Inflammatory macrophage treated with lipopolysaccharide for 1 hour (primary cell): ENCODE measurements around the gene TCTN2.

ENCODE experiments used
- DNase-seq, 2 donors: peaks; one replicate each; pipeline ENCODE4 v3.0.0-alpha.2; 2020 to 2022

The TCTN2 gene

GRCh38 chr12:123670882-123671728 lies at the start of gene TCTN2:
TSS of gene TCTN2 (plus strand) at chr12:123671113. CDS start at chr12:123671241, 128 bp downstream.
- peak; percentile 81 to 92 for DNase-seq

DNA sequence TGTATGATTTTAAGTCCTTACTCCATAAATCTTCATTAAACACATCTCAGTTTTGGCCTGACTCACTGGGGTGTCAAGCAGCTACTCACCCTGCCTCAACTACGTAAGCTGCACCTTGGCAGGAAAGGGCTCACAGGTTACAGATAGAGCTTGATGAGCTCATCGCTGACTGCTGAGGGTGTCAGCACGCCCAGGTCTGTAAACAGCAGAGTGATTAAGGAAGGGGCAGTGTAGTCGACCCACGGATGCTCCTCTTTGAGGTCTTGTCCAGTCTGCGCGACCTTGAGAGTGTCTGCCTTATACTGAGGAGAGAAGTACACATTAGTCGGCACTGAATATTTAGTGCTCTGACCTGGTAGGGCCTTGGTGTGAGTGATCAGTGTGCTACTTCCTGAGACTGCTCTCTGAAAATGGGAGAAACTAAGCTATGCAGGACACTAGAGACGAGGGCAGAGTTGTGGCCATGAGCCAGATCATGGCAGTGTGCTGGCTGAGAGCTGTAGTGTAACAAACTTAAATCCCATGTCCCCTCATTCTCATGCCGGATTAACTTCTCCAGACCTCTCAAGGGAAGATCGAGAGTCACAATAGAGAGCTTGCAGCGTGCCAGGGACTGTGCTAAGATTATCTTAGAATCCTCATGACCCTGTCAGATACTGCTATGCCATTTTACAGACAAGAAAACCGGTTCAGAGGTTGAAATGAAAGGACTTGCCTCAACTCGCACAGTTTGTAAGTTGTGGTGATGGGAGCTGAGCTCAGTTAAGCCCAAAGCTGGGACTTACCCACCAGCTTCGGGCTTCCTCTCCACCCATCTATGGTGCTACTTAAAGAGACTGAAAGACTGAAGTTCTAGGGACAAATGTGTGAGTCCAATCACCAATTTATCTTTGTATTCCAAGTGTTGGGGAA lies 49.0 kb upstream of the TCTN2 start:
- DNase-seq: no peak

- DNase-seq: peak; percentile 96 to 97
Measured at GRCh38 chr12:123633379-123634141, 37.4 kb upstream of the TCTN2 start, which contains the start of the genes EIF2B1 and GTF2H3. TSS of gene EIF2B1 (minus strand) at chr12:123633686. CDS start at chr12:123633557, 129 bp downstream. TSS of gene GTF2H3 (plus strand) at chr12:123633829. CDS start at chr12:123633860, 31 bp downstream.

DNA sequence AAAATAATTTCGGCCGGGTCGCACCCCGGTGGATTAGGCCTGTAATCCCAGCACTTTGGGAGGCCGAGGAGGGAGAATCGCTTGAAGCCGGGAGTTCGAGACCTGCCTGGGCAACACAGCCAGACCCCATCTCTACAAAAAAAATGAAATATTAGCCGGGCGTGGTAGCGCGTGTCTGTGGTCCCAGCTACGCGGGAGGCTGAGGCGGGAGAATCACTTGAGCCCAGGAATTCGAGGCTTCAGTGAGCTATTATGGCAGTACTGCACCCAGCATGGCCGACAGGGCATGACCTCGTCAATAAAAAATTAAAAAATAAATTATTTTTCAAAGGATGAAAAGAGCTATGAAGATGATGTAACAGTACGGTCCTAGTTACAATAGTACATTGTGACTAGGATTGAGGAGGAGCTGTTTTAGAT lies 36.8 kb upstream of the TCTN2 start:
- no peak for DNase-seq

GRCh38 chr12:123643911-123644310 lies 27.0 kb upstream of the TCTN2 start:
- DNase-seq: no peak

GRCh38 chr12:123645380-123645779 lies 25.5 kb upstream of the TCTN2 start:
- DNase-seq: no peak

GRCh38 chr12:123645878-123646277 lies 25.0 kb upstream of the TCTN2 start:
- DNase-seq: no peak

- no peak for DNase-seq
Measured at GRCh38 chr12:123648401-123648800, 22.5 kb upstream of the TCTN2 start.

DNA sequence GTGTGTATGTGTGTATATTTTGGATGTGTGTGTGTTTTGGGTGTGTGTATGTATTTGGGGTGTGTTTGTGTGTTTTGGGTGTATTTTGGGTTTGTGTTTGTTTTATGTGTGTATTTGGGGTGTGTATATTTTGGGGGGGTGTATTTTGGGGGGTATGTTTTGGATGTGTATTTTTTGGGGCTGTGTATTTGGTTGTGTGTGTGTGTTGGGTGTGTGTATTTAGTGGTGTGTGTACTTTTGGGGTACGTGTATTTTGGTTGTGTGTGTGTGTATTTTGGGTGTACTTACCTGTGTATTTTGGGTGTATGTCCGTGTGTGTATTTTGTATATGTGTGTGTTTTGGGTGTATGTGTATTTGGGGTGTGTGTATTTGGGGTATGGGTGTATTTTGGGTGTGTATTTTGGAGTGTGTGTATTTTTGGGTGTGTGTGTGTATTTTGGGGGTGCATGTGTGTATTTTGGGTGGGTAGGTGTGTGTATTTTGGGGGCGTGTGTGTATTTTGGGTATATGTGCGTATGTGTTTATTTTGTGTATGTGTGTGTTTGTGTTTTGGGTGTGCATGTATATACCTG lies 16.7 kb upstream of the TCTN2 start:
- no peak for DNase-seq

DNA sequence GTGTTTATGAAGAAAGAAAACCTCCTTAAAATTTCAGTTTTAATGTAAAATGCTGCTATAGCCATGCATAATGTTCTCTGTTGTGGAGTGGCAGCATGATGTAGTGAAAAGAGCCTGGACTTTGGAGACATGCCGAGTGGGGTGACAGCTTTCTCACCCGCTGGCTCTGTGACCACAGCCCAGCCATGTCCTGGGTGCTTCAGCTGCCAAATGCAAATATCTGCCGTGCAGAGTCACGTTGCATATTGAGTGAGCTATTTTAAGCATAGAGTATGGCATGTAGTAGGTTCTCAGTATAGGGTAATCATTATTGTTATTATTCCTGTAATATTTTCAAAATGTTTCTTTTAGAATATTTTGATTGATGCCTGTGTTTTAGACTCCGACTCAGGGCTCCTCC lies 15.5 kb upstream of the TCTN2 start:
- DNase-seq: no peak

DNA sequence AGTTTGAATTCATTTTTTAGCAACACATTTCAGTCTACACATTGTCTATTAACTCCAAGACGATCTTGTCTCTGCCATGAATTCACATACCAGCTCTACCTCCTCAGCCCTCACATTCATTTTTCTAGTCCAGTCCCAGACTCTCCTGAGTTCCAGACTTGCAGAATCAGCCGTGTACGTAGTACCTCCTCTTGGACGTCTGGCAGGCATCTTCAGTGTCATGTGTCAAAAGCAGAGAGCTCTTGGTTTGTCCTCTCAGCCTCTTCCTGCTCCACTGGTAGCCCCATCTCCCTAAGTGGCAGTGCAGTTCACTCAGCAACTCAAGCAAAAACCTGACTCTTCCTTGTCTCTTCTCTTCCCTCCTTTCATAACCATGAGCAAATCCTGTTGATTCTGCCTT lies 14.5 kb upstream of the TCTN2 start:
- DNase-seq: no peak

GRCh38 chr12:123657211-123657610 lies 13.7 kb upstream of the TCTN2 start:
- no peak for DNase-seq

DNA sequence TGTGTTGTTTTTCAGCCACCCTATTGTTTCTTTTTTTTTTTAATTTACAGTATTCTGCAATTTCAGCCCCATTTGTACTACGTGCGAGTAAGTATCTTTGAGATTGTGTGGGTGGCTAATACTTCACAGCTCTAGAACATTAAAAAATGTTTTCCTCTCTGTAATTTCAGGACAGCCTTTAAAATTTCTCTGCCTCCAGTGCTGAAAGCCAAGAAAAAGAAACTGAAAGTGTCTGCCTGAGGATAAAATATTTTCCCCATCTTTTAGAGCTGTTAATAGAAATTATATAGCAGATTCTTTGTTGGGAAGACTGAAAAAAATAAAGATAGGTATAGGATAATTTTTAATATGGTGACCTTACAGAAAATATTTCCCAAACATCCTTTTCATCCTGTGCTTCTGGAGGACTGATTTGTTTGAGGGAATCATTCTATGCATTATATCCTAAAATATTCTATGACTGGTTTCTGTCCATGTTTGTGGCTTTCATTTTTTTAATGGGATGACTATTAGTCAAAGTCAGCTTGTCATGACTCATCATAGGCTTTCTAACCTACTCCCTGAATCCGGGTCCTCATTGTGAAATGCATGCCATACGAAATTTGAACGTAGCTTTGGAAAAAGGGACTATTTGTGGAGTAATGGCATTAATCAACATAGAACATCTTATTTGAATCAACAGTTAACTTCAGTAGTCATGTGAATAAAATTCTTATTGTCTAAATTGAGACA lies 10.8 kb upstream of the TCTN2 start:
- DNase-seq: peak; percentile 77 to 96

- no peak for DNase-seq
Measured at GRCh38 chr12:123667771-123668170, 3.1 kb upstream of the TCTN2 start.

- DNase-seq: no peak
Measured at GRCh38 chr12:123671876-123672275, 963 bp downstream of the TCTN2 start.

- DNase-seq: no peak
Measured at GRCh38 chr12:123675436-123675835, 4.5 kb downstream of the TCTN2 start.

GRCh38 chr12:123676616-123677320 lies 5.9 kb downstream of the TCTN2 start:
- no peak for DNase-seq

DNA sequence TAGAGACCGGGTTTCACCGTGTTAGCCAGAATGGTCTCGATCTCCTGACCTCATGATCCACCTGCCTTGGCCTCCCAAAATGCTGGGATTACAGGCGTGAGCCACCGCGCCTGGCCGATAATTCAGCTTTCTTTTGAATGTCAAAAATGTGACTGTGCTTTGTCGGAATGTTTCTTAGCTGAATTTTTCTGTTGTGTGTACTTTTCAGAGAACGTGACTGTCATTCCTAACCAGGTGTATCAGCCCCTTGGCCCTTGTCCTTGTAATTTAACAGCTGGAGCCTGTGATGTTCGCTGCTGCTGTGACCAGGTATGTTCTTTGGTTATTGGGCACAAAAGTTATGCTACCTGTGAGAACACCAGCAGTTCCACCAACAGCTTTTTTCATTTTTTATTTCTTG lies 8.1 kb downstream of the TCTN2 start:
- DNase-seq: no peak

- peak; percentile 72 to 75 for DNase-seq
Measured at GRCh38 chr12:123681605-123682004, 10.7 kb downstream of the TCTN2 start.

GRCh38 chr12:123683964-123684363 lies 13.1 kb downstream of the TCTN2 start:
- no peak for DNase-seq

GRCh38 chr12:123686636-123687190 lies 15.8 kb downstream of the TCTN2 start:
- DNase-seq: no peak
